GM12878 (cell line): ENCODE data around the gene TELO2. TPM values are rescaled to one million over a fixed set of nuclear protein-coding genes. Genes with fewer than 3 reads are reported as not detected.
A peak's percentile ranks its signal among the peaks of the same experiment; 100 is the strongest.

ENCODE experiments used
- BACH1 ChIP-seq: fragments of 450-650 bp; IDR thresholded peaks from 2 replicates; pipeline ENCODE4 v1.6.1; 2017; ENCODE audit warnings: mild to moderate bottlenecking, borderline replicate concordance
- CBFB ChIP-seq: IDR thresholded peaks from 2 replicates; pipeline ENCODE4 v1.6.1; 2016; ENCODE audit warnings: antibody characterized with exemption, low read depth
- CHD1 ChIP-seq: IDR thresholded peaks from 2 replicates; pipeline ENCODE4 v1.6.1; 2012; ENCODE audit warnings: low read depth, low read length, improper control_type of control experiment
- DPF2 ChIP-seq: fragments of 450-650 bp; IDR thresholded peaks from 2 replicates; pipeline ENCODE4 v1.6.1; 2017; ENCODE audit warnings: mild to moderate bottlenecking
- EED ChIP-seq: sonication (generic); IDR thresholded peaks from 2 replicates; pipeline ENCODE4 v1.6.1; 2016; ENCODE audit warnings: antibody characterized with exemption, low read depth
- HDGF ChIP-seq: fragments of 450-650 bp; IDR thresholded peaks from 2 replicates; pipeline ENCODE4 v1.6.1; 2016; ENCODE audit warnings: antibody characterized with exemption
- MTA2 ChIP-seq: fragments of 450-650 bp; IDR thresholded peaks from 2 replicates; pipeline ENCODE4 v1.6.1; 2016; ENCODE audit warnings: low read depth, mild to moderate bottlenecking, moderate library complexity
- MXI1 ChIP-seq: fragments of 150-350 bp; IDR thresholded peaks from 2 replicates; pipeline ENCODE4 v1.6.1; 2011; ENCODE audit warnings: low read depth, mild to moderate bottlenecking, inconsistent platforms, low read length, improper control_type of control experiment
- SMARCA5 ChIP-seq: fragments of 450-650 bp; IDR thresholded peaks from 2 replicates; pipeline ENCODE4 v1.6.1; 2017; ENCODE audit warnings: mild to moderate bottlenecking
- SRF ChIP-seq, 2 experiments: IDR thresholded peaks; 2 replicates each; pipeline ENCODE4 v1.6.1; 2011; ENCODE audit warnings: low read depth in 2 of 2, low read length in 2 of 2, mild to moderate bottlenecking in 1 of 2, moderate library complexity in 1 of 2
- TBL1XR1 ChIP-seq: IDR thresholded peaks from 2 replicates; pipeline ENCODE4 v1.6.1; 2012; ENCODE audit warnings: low read depth, low read length, improper control_type of control experiment
- ZNF207 ChIP-seq: fragments of 450-650 bp; IDR thresholded peaks from 2 replicates; pipeline ENCODE4 v1.6.1; 2014; ENCODE audit warnings: antibody characterized with exemption, mild to moderate bottlenecking, borderline replicate concordance
- polyA plus RNA-seq, 11 experiments: library from polyadenylated mRNA; depleted of rRNA in 4 of 11; unstranded in 6 of 11; stranded (reverse) in 5 of 11; fragments of >200 nt; fragmentation: Nextera tagmentation in 4 of 11; fragmentation: Illumina TruSeq in 1 of 11; extraction: Ambion mirVana in 4 of 11; extraction: Trizol in 1 of 11; gene quantifications; 1 replicate in 1 of 11; 2 replicates in 10 of 11; pipeline versions ENCODE4 v1.2.1 to v1.2.3, GENCODE V29; 2011 to 2016; ENCODE audit warnings: inconsistent platforms in 2 of 11, missing spikeins in 2 of 11, low read depth in 1 of 11
- total RNA-seq, 4 experiments: library from RNA; depleted of rRNA in 3 of 4; stranded (reverse); fragments of >200 nt in 3 of 4; fragmentation: Illumina TruSeq in 1 of 4; extraction: Trizol in 1 of 4; gene quantifications; 2 replicates each; pipeline versions ENCODE4 v1.2.1 to v1.2.3, GENCODE V29; 2013 to 2021
- TF ChIP-seq, protein P1 (sequence below): fragments of 450-650 bp; IDR thresholded peaks from 2 replicates; pipeline ENCODE4 v1.6.1; 2017; ENCODE audit warnings: mild to moderate bottlenecking, moderate library complexity
- TF ChIP-seq, protein P2 (sequence below): fragments of 450-650 bp; IDR thresholded peaks from 2 replicates; pipeline ENCODE4 v1.6.1; 2017; ENCODE audit warnings: mild to moderate bottlenecking
- TF ChIP-seq, protein P3 (sequence below): IDR thresholded peaks from 2 replicates; pipeline ENCODE4 v1.6.1; 2012; ENCODE audit warnings: mild to moderate bottlenecking, low read depth, low read length
- TF ChIP-seq, protein P4 (sequence below): IDR thresholded peaks from 2 replicates; pipeline ENCODE4 v1.6.1; 2012; ENCODE audit warnings: low read length, inconsistent platforms
- TF ChIP-seq, protein P5 (sequence below): fragments of 450-650 bp; IDR thresholded peaks from 2 replicates; pipeline ENCODE4 v1.6.1; 2017; ENCODE audit warnings: borderline replicate concordance
- TF ChIP-seq, protein P6 (sequence below): IDR thresholded peaks from 2 replicates; pipeline ENCODE4 v1.6.1; 2011; ENCODE audit warnings: low read depth, low read length, improper control_type of control experiment, borderline replicate concordance

TELO2 gene
- total and polyA plus RNA-seq, 10 of the 15 experiments (the other 5 are each of a cell fraction or from before 2014, with no cell fraction given) = 0.55 to 72.8 (median 18.6) TPM

DNA sequence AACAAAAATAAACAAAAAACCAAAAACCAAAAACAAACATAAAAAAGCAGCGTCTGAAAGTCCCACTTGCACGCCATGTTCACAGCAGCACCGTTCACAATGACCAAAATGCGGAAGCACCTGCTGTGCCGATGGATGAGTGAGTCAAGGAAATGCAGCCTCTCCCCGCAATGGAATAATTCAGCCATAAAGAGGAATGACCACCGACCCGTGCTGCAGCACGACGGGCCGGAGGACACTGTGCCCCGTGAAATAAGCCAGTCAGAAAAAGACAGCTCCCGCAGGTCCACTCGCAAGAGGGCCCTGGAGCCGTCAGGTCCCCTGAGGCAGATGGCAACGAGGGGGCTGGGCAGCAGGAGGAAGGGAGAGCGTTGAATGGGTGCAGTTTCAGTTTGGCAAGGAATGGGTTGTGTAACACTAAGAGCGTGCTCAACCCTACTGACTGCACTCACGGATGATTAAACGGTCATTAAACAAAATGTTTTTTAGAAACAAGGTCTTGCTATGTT, 23.4 kb upstream of the TELO2 start (continued):
- TF ChIP-seq, protein P1, sequence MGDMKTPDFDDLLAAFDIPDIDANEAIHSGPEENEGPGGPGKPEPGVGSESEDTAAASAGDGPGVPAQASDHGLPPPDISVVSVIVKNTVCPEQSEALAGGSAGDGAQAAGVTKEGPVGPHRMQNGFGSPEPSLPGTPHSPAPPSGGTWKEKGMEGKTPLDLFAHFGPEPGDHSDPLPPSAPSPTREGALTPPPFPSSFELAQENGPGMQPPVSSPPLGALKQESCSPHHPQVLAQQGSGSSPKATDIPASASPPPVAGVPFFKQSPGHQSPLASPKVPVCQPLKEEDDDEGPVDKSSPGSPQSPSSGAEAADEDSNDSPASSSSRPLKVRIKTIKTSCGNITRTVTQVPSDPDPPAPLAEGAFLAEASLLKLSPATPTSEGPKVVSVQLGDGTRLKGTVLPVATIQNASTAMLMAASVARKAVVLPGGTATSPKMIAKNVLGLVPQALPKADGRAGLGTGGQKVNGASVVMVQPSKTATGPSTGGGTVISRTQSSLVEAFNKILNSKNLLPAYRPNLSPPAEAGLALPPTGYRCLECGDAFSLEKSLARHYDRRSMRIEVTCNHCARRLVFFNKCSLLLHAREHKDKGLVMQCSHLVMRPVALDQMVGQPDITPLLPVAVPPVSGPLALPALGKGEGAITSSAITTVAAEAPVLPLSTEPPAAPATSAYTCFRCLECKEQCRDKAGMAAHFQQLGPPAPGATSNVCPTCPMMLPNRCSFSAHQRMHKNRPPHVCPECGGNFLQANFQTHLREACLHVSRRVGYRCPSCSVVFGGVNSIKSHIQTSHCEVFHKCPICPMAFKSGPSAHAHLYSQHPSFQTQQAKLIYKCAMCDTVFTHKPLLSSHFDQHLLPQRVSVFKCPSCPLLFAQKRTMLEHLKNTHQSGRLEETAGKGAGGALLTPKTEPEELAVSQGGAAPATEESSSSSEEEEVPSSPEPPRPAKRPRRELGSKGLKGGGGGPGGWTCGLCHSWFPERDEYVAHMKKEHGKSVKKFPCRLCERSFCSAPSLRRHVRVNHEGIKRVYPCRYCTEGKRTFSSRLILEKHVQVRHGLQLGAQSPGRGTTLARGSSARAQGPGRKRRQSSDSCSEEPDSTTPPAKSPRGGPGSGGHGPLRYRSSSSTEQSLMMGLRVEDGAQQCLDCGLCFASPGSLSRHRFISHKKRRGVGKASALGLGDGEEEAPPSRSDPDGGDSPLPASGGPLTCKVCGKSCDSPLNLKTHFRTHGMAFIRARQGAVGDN = peak; percentile 51; the same call in 1 of the 2 replicates
- no peak for TF ChIP-seq TBL1XR1
- no peak for TF ChIP-seq SMARCA5
- TF ChIP-seq MXI1 = no peak
- TF ChIP-seq CBFB = peak; percentile 36; the same call in 1 of the 2 replicates
- TF ChIP-seq CHD1 = no peak
- no peak for TF ChIP-seq ZNF207
- TF ChIP-seq HDGF = no peak
- no peak for TF ChIP-seq MTA2
- no peak for TF ChIP-seq DPF2
- TF ChIP-seq EED = peak; percentile 37; the same call in 1 of the 2 replicates
- TF ChIP-seq, protein P2, sequence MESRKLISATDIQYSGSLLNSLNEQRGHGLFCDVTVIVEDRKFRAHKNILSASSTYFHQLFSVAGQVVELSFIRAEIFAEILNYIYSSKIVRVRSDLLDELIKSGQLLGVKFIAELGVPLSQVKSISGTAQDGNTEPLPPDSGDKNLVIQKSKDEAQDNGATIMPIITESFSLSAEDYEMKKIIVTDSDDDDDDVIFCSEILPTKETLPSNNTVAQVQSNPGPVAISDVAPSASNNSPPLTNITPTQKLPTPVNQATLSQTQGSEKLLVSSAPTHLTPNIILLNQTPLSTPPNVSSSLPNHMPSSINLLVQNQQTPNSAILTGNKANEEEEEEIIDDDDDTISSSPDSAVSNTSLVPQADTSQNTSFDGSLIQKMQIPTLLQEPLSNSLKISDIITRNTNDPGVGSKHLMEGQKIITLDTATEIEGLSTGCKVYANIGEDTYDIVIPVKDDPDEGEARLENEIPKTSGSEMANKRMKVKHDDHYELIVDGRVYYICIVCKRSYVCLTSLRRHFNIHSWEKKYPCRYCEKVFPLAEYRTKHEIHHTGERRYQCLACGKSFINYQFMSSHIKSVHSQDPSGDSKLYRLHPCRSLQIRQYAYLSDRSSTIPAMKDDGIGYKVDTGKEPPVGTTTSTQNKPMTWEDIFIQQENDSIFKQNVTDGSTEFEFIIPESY = no peak
- TF ChIP-seq, protein P3, sequence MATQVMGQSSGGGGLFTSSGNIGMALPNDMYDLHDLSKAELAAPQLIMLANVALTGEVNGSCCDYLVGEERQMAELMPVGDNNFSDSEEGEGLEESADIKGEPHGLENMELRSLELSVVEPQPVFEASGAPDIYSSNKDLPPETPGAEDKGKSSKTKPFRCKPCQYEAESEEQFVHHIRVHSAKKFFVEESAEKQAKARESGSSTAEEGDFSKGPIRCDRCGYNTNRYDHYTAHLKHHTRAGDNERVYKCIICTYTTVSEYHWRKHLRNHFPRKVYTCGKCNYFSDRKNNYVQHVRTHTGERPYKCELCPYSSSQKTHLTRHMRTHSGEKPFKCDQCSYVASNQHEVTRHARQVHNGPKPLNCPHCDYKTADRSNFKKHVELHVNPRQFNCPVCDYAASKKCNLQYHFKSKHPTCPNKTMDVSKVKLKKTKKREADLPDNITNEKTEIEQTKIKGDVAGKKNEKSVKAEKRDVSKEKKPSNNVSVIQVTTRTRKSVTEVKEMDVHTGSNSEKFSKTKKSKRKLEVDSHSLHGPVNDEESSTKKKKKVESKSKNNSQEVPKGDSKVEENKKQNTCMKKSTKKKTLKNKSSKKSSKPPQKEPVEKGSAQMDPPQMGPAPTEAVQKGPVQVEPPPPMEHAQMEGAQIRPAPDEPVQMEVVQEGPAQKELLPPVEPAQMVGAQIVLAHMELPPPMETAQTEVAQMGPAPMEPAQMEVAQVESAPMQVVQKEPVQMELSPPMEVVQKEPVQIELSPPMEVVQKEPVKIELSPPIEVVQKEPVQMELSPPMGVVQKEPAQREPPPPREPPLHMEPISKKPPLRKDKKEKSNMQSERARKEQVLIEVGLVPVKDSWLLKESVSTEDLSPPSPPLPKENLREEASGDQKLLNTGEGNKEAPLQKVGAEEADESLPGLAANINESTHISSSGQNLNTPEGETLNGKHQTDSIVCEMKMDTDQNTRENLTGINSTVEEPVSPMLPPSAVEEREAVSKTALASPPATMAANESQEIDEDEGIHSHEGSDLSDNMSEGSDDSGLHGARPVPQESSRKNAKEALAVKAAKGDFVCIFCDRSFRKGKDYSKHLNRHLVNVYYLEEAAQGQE = no peak
- TF ChIP-seq, protein P4, sequence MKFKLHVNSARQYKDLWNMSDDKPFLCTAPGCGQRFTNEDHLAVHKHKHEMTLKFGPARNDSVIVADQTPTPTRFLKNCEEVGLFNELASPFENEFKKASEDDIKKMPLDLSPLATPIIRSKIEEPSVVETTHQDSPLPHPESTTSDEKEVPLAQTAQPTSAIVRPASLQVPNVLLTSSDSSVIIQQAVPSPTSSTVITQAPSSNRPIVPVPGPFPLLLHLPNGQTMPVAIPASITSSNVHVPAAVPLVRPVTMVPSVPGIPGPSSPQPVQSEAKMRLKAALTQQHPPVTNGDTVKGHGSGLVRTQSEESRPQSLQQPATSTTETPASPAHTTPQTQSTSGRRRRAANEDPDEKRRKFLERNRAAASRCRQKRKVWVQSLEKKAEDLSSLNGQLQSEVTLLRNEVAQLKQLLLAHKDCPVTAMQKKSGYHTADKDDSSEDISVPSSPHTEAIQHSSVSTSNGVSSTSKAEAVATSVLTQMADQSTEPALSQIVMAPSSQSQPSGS = no peak
- TF ChIP-seq, protein P5, sequence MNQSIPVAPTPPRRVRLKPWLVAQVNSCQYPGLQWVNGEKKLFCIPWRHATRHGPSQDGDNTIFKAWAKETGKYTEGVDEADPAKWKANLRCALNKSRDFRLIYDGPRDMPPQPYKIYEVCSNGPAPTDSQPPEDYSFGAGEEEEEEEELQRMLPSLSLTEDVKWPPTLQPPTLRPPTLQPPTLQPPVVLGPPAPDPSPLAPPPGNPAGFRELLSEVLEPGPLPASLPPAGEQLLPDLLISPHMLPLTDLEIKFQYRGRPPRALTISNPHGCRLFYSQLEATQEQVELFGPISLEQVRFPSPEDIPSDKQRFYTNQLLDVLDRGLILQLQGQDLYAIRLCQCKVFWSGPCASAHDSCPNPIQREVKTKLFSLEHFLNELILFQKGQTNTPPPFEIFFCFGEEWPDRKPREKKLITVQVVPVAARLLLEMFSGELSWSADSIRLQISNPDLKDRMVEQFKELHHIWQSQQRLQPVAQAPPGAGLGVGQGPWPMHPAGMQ = no peak
- TF ChIP-seq BACH1 = no peak
- TF ChIP-seq, protein P6, sequence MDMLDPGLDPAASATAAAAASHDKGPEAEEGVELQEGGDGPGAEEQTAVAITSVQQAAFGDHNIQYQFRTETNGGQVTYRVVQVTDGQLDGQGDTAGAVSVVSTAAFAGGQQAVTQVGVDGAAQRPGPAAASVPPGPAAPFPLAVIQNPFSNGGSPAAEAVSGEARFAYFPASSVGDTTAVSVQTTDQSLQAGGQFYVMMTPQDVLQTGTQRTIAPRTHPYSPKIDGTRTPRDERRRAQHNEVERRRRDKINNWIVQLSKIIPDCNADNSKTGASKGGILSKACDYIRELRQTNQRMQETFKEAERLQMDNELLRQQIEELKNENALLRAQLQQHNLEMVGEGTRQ = no peak
- TF ChIP-seq SRF (IDR thresholded peaks at IDR 0.05; ENCODE audit: low read depth in 2 of 2, low read length in 2 of 2) = no peak
